NCI-H2081 (cell line): Measurements from ENCODE around the gene KCNQ5.
"Not testable (repeated sequence)": the region's sequence is repeated elsewhere in the genome, so short reads cannot be mapped to it uniquely, and the experiment has no call there.

Experiments
- DNase-seq, 2 experiments: peaks; one replicate each; lab custom pipeline; 2025; lab: John Stamatoyannopoulos, UW

Gene KCNQ5

GRCh38 chr6:73180763-73181619, 559.1 kb downstream of the KCNQ5 start:
- peak; percentile 45 to 63 for DNase-seq

GRCh38 chr6:73182021-73182607, 560.2 kb downstream of the KCNQ5 start:
- no peak for DNase-seq

GRCh38 chr6:73193302-73193701, 571.4 kb downstream of the KCNQ5 start:
- DNase-seq: not testable (repeated sequence)

GRCh38 chr6:73194744-73195143, 572.9 kb downstream of the KCNQ5 start:
- DNase-seq: no peak

- no peak for DNase-seq
These were observed 578.4 kb downstream of the KCNQ5 start for GRCh38 chr6:73200247-73200646.

- DNase-seq: no peak
These were observed 578.9 kb downstream of the KCNQ5 start for GRCh38 chr6:73200735-73201134.

- DNase-seq: no peak
These were observed 581.2 kb downstream of the KCNQ5 start for GRCh38 chr6:73203098-73203497.

- DNase-seq: no peak
These were observed 582.4 kb downstream of the KCNQ5 start for GRCh38 chr6:73204252-73204651.

GRCh38 chr6:73207221-73207837, 585.5 kb downstream of the KCNQ5 start:
- no peak for DNase-seq

- no peak for DNase-seq
These were observed 587.3 kb downstream of the KCNQ5 start for GRCh38 chr6:73209117-73209516.

GRCh38 chr6:73216859-73217258, 595.0 kb downstream of the KCNQ5 start:
- no peak for DNase-seq

GRCh38 chr6:73225396-73225795, 603.5 kb downstream of the KCNQ5 start, which contains the start of gene KHDC1L:
Gene KHDC1L, minus strand, starts transcription at chr6:73225496. Its CDS starts 88 bp downstream, at chr6:73225408.
- DNase-seq: no peak

GRCh38 chr6:73227606-73228255, 605.9 kb downstream of the KCNQ5 start:
- DNase-seq: no peak

- DNase-seq: no peak
These were observed 610.1 kb downstream of the KCNQ5 start for GRCh38 chr6:73231986-73232391.

GRCh38 chr6:73233048-73233447, 611.2 kb downstream of the KCNQ5 start:
- DNase-seq: no peak

GRCh38 chr6:73233971-73234370, 612.1 kb downstream of the KCNQ5 start:
- not testable (repeated sequence) for DNase-seq

- DNase-seq: no peak
These were observed 612.9 kb downstream of the KCNQ5 start for GRCh38 chr6:73234733-73235132.

- DNase-seq: no peak
These were observed 614.4 kb downstream of the KCNQ5 start for GRCh38 chr6:73236144-73236750.

- no peak for DNase-seq
These were observed 618.9 kb downstream of the KCNQ5 start for GRCh38 chr6:73240730-73241129.

- no peak for DNase-seq
These were observed 620.1 kb downstream of the KCNQ5 start for GRCh38 chr6:73242001-73242400.
